Heart right ventricle (tissue), 16 donors: ENCODE results near the gene ZCCHC24. TPM values are rescaled to one million over a fixed set of nuclear protein-coding genes. Genes with fewer than 3 reads are reported as not detected.

ENCODE experiments used
- ATAC-seq, 8 donors: fragments of 200-7000 bp; cut with Tn5 transposase; one replicate each; pipeline ENCODE4 v1.9.1; 2020; ENCODE audit warnings: mild to moderate bottlenecking in 8 of 8, moderate library complexity in 8 of 8, moderate number of reproducible peaks in 1 of 8
- DNase-seq, 2 donors: peaks; one replicate each; pipeline ENCODE4 v3.0.0-alpha.2; 2020
- H3K27ac ChIP-seq, 10 donors: fragments of 200-600 bp; sonication (generic) in 2 of 10; one replicate each; pipeline versions ENCODE4 v1.5.0 to v1.8.0; 2020 to 2022; ENCODE audit warnings: mild to moderate bottlenecking in 3 of 10
- H3K27me3 ChIP-seq, 7 donors: fragments of 200-600 bp; one replicate each; pipeline ENCODE4 v1.8.0; 2021 to 2022; ENCODE audit warnings: mild to moderate bottlenecking in 2 of 7
- H3K36me3 ChIP-seq, 9 donors: fragments of 200-600 bp; sonication (generic) in 1 of 9; one replicate each; pipeline versions ENCODE4 v1.5.0 to v1.8.0; 2020 to 2022; ENCODE audit warnings: mild to moderate bottlenecking in 2 of 9
- H3K4me1 ChIP-seq, 9 donors: fragments of 200-600 bp; sonication (generic) in 1 of 9; one replicate each; pipeline versions ENCODE4 v1.5.0 to v1.8.0; 2020 to 2022; ENCODE audit warnings: mild to moderate bottlenecking in 4 of 9
- H3K4me3 ChIP-seq, 10 donors: fragments of 200-600 bp; sonication (generic) in 2 of 10; one replicate each; pipeline versions ENCODE4 v1.5.0 to v1.8.0; 2020 to 2022; ENCODE audit warnings: mild to moderate bottlenecking in 7 of 10, moderate library complexity in 2 of 10
- H3K9me3 ChIP-seq, 11 donors: fragments of 200-600 bp in 10 of 11; sonication (generic) in 2 of 11; one replicate each; pipeline versions ENCODE4 v1.5.0 to v1.8.0; 2013 to 2022; ENCODE audit warnings: mild to moderate bottlenecking in 2 of 11, control low read depth in 1 of 11, moderate library complexity in 1 of 11
- CTCF ChIP-seq, 9 donors: fragments of 200-600 bp; sonication (generic) in 2 of 9; IDR thresholded peaks; one replicate each; pipeline versions ENCODE4 v1.5.0 to v1.8.0; 2021 to 2022; ENCODE audit warnings: antibody characterized with exemption in 9 of 9, mild to moderate bottlenecking in 5 of 9, moderate library complexity in 1 of 9
- WGBS, 2 donors: extraction: QIAGEN DNeasy Blood & Tissue Kit; methylation state at CpG; one replicate each; pipeline ENCODE4 v1.1.7; 2013; ENCODE audit warnings: inconsistent platforms in 1 of 2; 5-methylcytosine and 5-hydroxymethylcytosine counted together
- intact Hi-C, 10 donors: fragments of 100-400 bp; cut with DNase I; formaldehyde crosslinking; loops; one replicate each; pipeline versions ENCODE4 v1.11.1 to v1.14.2; 2022
- polyA plus RNA-seq, 2 donors: library from polyadenylated mRNA; stranded (reverse); fragments of 200-250 nt; gene quantifications; one replicate each; pipeline ENCODE4 v1.2.3, GENCODE V29; 2013
- total RNA-seq, 10 donors: library from RNA; stranded (reverse); fragmentation: NEBNext Ultra II Directional in 3 of 10; extraction: Animal tissue kit (Norgen Biotek cat#: 25700) in 3 of 10; gene quantifications; one replicate each; pipeline versions ENCODE4 v1.2.1 to v1.2.4, GENCODE V29; 2021 to 2023
- donor health status: Arrhythmogenic right ventricular cardiomyopathy.
- donor health status: ischemic (EF 13 %, LVEDD 7.1; RV severe dilation, severe dysfunction).
- donor health status: healthy with polysubstance abuse.
- donor health status: DM: no; HTN: yes; CAD: no.
- donor health status: DM: no; HTN: no; CAD: no.
- donor health status: ischemic (EF 25% LVEDD 6.9; RV normal size, moderate dysfunction).
- donor health status: ischemic (EF 25% LVEDD 5.7; RV mildly dilated, moderate dysfunction).
- donor health status: healthy.
- donor health status: DM: yes; HTN: yes; CAD: no.
- donor health status: Ischemic cardiomyopathy.
- donor health status: ischemic (EF 35%, LVEDD 5.7; RV mildly dilated, moderate dysfunction).
- donor health status: nonischemic (EF 11% LVEDD 7.7; RV severe dilation, severe dysfunction).
- donor health status: DM: yes; HTN: yes; CAD: no.
- donor health status: PGD.
- donor health status: ischemic (EF 29% LVEDD 5.4; RV normal size, mild dysfunction).
- donor health status: nonischemic (EF 23%, LVEDD 6.1; RV moderate dilation, normal function).

ZCCHC24 gene
- total and polyA plus RNA-seq, 12 donors: 19.3 to 59.0 (median 45.9) TPM

GRCh38 chr10:79476645-79477044 is 31.2 kb upstream of the ZCCHC24 start:
- TF ChIP-seq CTCF (IDR thresholded peaks at IDR 0.05): no peak
- intact Hi-C loops: no loop called here
- ATAC-seq: no peak
- Histone ChIP-seq H3K36me3 (no peaks in the 10 kb centered on the region), H3K4me1 (peaks cover 0 to 14% (median 4%) of the 10 kb centered on the region in 9 donors), H3K27me3 (no peaks in the 10 kb centered on the region), H3K9me3 (no peaks in the 10 kb centered on the region), H3K4me3 (no peak overlapping the region), H3K27ac (no peak overlapping the region)
- DNase-seq: no peak

- no peaks in the 10 kb centered on the region for H3K36me3 ChIP-seq
- no peak overlapping the region for H3K4me3 ChIP-seq
- no peaks in the 10 kb centered on the region for H3K9me3 ChIP-seq
- no peaks in the 10 kb centered on the region for H3K27me3 ChIP-seq
- H3K4me1 ChIP-seq: peaks cover 0 to 22% (median 4%) of the 10 kb centered on the region in 9 donors
- DNase-seq: no peak
- TF ChIP-seq CTCF (IDR thresholded peaks at IDR 0.05): no peak
- H3K27ac ChIP-seq: no peak overlapping the region
- WGBS, 2 donors: 89 to 90% methylated on average over 3 of the region's 3 CpGs
- intact Hi-C loops: no loop called here
- no peak for ATAC-seq
Observed at GRCh38 chr10:79475877-79476276, 30.5 kb upstream of the ZCCHC24 start.

- H3K27ac ChIP-seq: no peak overlapping the region
- ATAC-seq (no peak), DNase-seq (no peak)
- no peaks in the 10 kb centered on the region for H3K9me3 ChIP-seq
- peaks cover 0 to 24% (median 4%) of the 10 kb centered on the region in 9 donors for H3K4me1 ChIP-seq
- no peaks in the 10 kb centered on the region for H3K36me3 ChIP-seq
- no peak for TF ChIP-seq CTCF (IDR thresholded peaks at IDR 0.05)
- H3K27me3 ChIP-seq: no peaks in the 10 kb centered on the region
- intact Hi-C loops: no loop called here
- 92 to 96% methylated on average over 7 of the region's 7 CpGs for WGBS, 2 donors
- H3K4me3 ChIP-seq: no peak overlapping the region
Observed at GRCh38 chr10:79475119-79475653, 29.8 kb upstream of the ZCCHC24 start.

DNA sequence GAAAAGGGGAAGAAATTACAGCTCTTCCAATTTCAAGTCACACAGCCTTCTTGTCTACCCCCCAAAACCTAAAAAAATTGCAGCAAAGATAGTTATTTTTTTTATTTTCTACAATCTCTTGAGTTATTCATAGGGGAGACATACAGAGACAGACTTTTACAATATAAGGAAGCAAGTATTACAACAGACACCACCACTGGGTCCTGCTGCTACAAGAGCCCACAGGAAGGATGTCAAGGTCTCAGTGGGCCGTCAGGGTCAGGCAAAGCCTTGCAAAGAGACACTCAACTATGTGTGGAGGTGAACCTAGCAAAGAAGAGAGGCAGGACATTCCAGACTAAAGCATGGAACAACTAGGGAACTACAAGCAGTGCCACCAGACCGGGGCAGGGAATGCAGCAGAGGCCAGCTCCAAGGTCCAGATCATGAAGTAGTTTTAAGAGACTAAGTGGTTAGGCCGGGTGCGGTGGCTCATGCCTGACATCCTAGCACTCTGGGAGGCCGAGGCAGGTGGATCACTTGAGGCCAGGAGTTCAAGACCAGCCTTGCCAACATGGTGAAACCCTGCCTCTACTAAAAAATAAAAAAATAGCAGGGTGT is 28.2 kb upstream of the ZCCHC24 start:
- Histone ChIP-seq H3K27ac (no peak overlapping the region), H3K4me1 (peaks cover 0 to 26% (median 5%) of the 10 kb centered on the region in 9 donors), H3K4me3 (no peak overlapping the region), H3K27me3 (no peaks in the 10 kb centered on the region), H3K9me3 (no peaks in the 10 kb centered on the region), H3K36me3 (no peaks in the 10 kb centered on the region)
- TF ChIP-seq CTCF (IDR thresholded peaks at IDR 0.05): no peak
- no peak for ATAC-seq
- 87 to 89% methylated on average over 5 of the region's 5 CpGs for WGBS, 2 donors
- no peak for DNase-seq
- intact Hi-C loops: no loop called here
